Osteoblast (primary cell): ENCODE results near the gene AMPD3. TPM values are rescaled to one million over a fixed set of nuclear protein-coding genes. Genes with fewer than 3 reads are reported as not detected.

Source experiments
- DNase-seq: peaks from one replicate; pipeline ENCODE4 v3.0.0; 2011; ENCODE audit warnings: low spot score, mixed read lengths; ENCODE audit not compliant: insufficient read length; ENCODE audit errors: missing footprints
- H2AFZ ChIP-seq: 2 replicates; pipeline ENCODE4 v1.6.0; 2011; ENCODE audit warnings: mild to moderate bottlenecking, low read length
- H3K27ac ChIP-seq: 2 replicates; pipeline ENCODE4 v1.5.1; 2011; ENCODE audit warnings: mild to moderate bottlenecking, low read depth, low read length, moderate library complexity
- H3K27me3 ChIP-seq: 2 replicates; pipeline ENCODE4 v1.6.0; 2012; ENCODE audit warnings: mild to moderate bottlenecking, control low read depth, inconsistent platforms, low read length, moderate library complexity; ENCODE audit not compliant: insufficient read depth
- H3K36me3 ChIP-seq: 2 replicates; pipeline ENCODE4 v1.5.1; 2011; ENCODE audit warnings: mild to moderate bottlenecking, low read length, control low read depth, moderate library complexity; ENCODE audit not compliant: insufficient read depth
- H3K4me1 ChIP-seq: 2 replicates; pipeline ENCODE4 v1.5.1; 2011; ENCODE audit warnings: mild to moderate bottlenecking, low read length, control low read depth, moderate library complexity; ENCODE audit not compliant: insufficient read depth
- H3K4me2 ChIP-seq: 2 replicates; pipeline ENCODE4 v1.6.0; 2011; ENCODE audit warnings: mild to moderate bottlenecking, low read length; ENCODE audit not compliant: insufficient read depth
- H3K4me3 ChIP-seq: fragments of 200-600 bp; sonication (generic); 3 replicates; pipeline ENCODE4 v1.5.1; 2012; ENCODE audit warnings: mild to moderate bottlenecking, low read length, inconsistent platforms; ENCODE audit not compliant: insufficient read depth
- H3K79me2 ChIP-seq: 2 replicates; pipeline ENCODE4 v1.6.0; 2012; ENCODE audit warnings: mild to moderate bottlenecking, low read length, control low read depth, inconsistent platforms; ENCODE audit not compliant: insufficient read depth
- H3K9me3 ChIP-seq: 2 replicates; pipeline ENCODE4 v1.5.1; 2011; ENCODE audit warnings: low read depth, low read length, control low read depth
- H4K20me1 ChIP-seq: 2 replicates; pipeline ENCODE4 v1.6.0; 2012; ENCODE audit warnings: mild to moderate bottlenecking, low read length, control low read depth; ENCODE audit not compliant: insufficient read depth
- total RNA-seq: library from RNA; depleted of rRNA; stranded (reverse); fragments of >200 nt; gene quantifications from 2 replicates; pipeline ENCODE4 v1.2.3, GENCODE V29; 2012
- TF ChIP-seq, protein P1 (sequence below): IDR thresholded peaks from 2 replicates; pipeline ENCODE4 v1.5.1; 2011; ENCODE audit warnings: mild to moderate bottlenecking, low read depth, low read length, moderate library complexity; ENCODE audit errors: extremely low read depth

The AMPD3 gene
- total RNA-seq, 1 donor, result 3.6 TPM

DNA sequence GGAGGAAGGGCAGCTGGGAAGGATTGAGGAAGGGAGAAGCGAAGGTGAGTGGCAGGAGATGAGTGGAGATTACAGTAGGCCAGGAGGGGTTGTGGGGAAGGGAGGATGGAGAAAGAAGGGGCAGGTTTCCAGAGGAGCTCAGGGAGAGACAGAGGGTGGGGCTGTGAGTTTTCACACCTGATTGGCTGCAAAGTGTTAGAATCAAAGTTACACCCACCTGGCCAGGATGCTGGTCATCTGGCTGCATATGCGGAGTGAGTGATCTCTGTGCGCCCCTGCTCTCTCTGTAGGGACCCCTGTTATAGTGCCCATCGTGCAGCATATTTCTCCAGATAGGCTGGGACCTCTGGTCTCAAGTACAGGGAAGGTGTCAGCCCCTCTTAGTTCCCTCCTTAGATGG lies 18.3 kb downstream of the AMPD3 start:
- H3K9me3 ChIP-seq, result no peaks in the 10 kb centered on the region
- peaks cover 3% of the 10 kb centered on the region for H4K20me1 ChIP-seq
- TF ChIP-seq, protein P1, sequence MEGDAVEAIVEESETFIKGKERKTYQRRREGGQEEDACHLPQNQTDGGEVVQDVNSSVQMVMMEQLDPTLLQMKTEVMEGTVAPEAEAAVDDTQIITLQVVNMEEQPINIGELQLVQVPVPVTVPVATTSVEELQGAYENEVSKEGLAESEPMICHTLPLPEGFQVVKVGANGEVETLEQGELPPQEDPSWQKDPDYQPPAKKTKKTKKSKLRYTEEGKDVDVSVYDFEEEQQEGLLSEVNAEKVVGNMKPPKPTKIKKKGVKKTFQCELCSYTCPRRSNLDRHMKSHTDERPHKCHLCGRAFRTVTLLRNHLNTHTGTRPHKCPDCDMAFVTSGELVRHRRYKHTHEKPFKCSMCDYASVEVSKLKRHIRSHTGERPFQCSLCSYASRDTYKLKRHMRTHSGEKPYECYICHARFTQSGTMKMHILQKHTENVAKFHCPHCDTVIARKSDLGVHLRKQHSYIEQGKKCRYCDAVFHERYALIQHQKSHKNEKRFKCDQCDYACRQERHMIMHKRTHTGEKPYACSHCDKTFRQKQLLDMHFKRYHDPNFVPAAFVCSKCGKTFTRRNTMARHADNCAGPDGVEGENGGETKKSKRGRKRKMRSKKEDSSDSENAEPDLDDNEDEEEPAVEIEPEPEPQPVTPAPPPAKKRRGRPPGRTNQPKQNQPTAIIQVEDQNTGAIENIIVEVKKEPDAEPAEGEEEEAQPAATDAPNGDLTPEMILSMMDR, result no peak

DNA sequence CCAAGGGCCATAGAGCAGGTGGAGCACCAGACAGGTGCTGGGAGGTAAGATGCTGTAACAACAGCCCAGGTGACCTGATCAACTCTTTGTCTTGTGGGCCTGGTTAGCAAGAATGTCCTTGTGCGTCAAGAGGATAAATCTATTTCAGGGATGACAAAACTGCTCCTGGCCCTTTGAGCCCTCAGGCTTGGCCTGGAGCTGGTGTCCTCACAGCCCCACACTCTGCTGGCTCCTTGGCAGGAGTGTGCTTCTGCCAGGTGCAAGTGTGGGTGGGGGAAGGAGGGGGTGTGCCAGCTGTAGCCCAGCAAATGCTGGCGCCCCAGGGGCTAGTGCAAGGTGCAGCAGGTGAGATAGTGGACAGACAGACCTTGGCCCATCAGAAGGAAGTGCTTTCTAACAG lies 19.5 kb downstream of the AMPD3 start:
- TF ChIP-seq, protein P1, result no peak
- DNase-seq, result peak; percentile 55
- Histone ChIP-seq H3K27me3 (no peaks in the 10 kb centered on the region), H3K79me2 (no peaks in the 10 kb centered on the region), H3K4me1 (no peaks in the 10 kb centered on the region), H4K20me1 (peaks cover 5% of the 10 kb centered on the region), H2AFZ (no peak overlapping the region), H3K27ac (no peak overlapping the region), H3K4me2 (no peak overlapping the region), H3K9me3 (no peaks in the 10 kb centered on the region), H3K36me3 (no peaks in the 10 kb centered on the region), H3K4me3 (no peak overlapping the region)

More for the DNA sequence above, 18.3 kb downstream of the AMPD3 start:
- Histone ChIP-seq H3K4me2 (no peak overlapping the region), H3K4me1 (no peaks in the 10 kb centered on the region), H3K27me3 (no peaks in the 10 kb centered on the region), H2AFZ (no peak overlapping the region), H3K36me3 (no peaks in the 10 kb centered on the region), H3K4me3 (no peak overlapping the region), H3K79me2 (no peaks in the 10 kb centered on the region), H3K27ac (no peak overlapping the region)
- peak; percentile 25 for DNase-seq

DNA sequence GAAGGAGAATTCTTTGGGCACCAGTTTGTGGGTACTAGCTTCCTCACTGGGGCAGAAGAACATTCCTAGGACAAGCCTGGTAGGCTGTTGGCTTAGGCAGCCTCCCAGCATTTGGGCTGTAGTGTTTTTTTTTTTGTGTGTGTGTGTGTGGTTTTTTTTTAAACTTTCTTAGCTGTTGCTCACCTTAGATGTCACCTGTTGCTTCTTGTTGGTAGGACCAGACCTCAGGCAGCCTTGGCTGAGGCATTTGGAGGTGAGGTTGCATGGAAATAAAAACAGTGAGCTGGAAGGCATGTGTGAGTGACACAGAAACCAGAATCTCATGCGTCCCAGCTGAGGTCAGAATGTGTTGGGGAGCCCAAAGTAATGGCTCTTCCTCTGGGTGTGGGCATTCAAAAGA lies 21.3 kb downstream of the AMPD3 start:
- H2AFZ ChIP-seq, result no peak overlapping the region
- no peaks in the 10 kb centered on the region for H3K79me2 ChIP-seq
- H3K9me3 ChIP-seq, result no peaks in the 10 kb centered on the region
- TF ChIP-seq, protein P1, result no peak
- no peak overlapping the region for H3K4me3 ChIP-seq
- H3K27ac ChIP-seq, result no peak overlapping the region
- no peak overlapping the region for H3K4me2 ChIP-seq
- peaks cover 5% of the 10 kb centered on the region for H4K20me1 ChIP-seq
- peak; percentile 58 for DNase-seq
- H3K27me3 ChIP-seq, result no peaks in the 10 kb centered on the region
- no peaks in the 10 kb centered on the region for H3K36me3 ChIP-seq
- no peaks in the 10 kb centered on the region for H3K4me1 ChIP-seq

DNA sequence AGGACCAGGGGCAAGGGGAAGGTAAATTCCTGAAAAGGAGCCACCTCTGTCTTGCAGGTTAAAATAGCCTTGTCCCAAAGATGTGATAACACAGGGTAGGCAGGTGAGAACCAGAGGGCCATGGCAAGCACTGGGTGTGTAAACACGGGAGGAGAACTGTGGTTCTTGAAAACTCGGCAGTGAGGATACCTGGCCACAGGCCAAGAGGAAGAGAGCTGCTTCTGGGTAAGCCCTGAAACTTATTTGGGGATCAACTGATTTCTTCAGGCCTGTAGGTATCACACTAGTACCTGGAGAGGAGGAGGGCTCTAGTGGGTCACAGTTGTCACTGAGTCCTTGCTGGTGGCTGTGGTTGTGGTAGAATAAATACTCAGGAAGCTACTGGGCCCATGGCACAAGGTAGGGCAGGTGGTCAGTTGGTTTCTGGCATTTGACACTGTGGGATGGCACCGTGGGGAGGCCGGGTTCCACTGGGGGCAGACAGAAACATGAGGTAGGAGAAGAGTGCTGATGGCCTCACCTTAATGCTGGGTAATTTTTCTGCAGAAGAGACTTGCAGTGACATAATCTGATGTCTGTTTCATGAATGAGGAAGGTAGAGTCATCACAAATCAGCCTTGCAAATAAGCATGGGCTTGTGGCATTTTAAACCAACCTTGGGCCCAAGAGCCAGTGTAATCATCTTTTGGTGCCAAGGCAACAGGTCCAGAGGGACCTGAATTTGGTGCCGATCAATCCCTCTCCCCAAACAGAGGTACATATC lies 22.0 kb downstream of the AMPD3 start:
- H3K4me2 ChIP-seq, result no peak overlapping the region
- H4K20me1 ChIP-seq, result peaks cover 5% of the 10 kb centered on the region
- no peak overlapping the region for H3K27ac ChIP-seq
- H3K9me3 ChIP-seq, result no peaks in the 10 kb centered on the region
- H3K4me3 ChIP-seq, result no peak overlapping the region
- no peaks in the 10 kb centered on the region for H3K27me3 ChIP-seq
- H3K79me2 ChIP-seq, result no peaks in the 10 kb centered on the region
- TF ChIP-seq, protein P1, result no peak
- no peak overlapping the region for H2AFZ ChIP-seq
- no peaks in the 10 kb centered on the region for H3K4me1 ChIP-seq
- DNase-seq, result peak; percentile 34
- no peaks in the 10 kb centered on the region for H3K36me3 ChIP-seq
